Fibroblast of lung (primary cell): ENCODE results near the gene AFAP1. TPM values are rescaled to one million over a fixed set of nuclear protein-coding genes. Genes with fewer than 3 reads are reported as not detected.

Experiments
- DNase-seq, 2 donors: peaks; one replicate each; pipeline versions ENCODE4 v3.0.0 to v3.0.0-alpha.2; 2010; ENCODE audit warnings: low read depth in 2 of 2
- H2AFZ ChIP-seq: 2 replicates; pipeline ENCODE4 v1.5.1; 2012; ENCODE audit warnings: low read length, control low read depth, inconsistent platforms
- H3K27ac ChIP-seq: 2 replicates; pipeline ENCODE4 v1.5.1; 2011; ENCODE audit warnings: low read length, control low read depth; ENCODE audit not compliant: insufficient read depth
- H3K27me3 ChIP-seq: 2 replicates; pipeline ENCODE4 v1.5.1; 2011; ENCODE audit warnings: mild to moderate bottlenecking, low read length; ENCODE audit not compliant: control insufficient read depth, insufficient read depth
- H3K36me3 ChIP-seq: 2 replicates; pipeline ENCODE4 v1.5.1; 2011; ENCODE audit warnings: low read length; ENCODE audit not compliant: control insufficient read depth, insufficient read depth
- H3K4me1 ChIP-seq: 2 replicates; pipeline ENCODE4 v1.5.1; 2011; ENCODE audit warnings: low read length; ENCODE audit not compliant: control insufficient read depth, insufficient read depth; ENCODE audit errors: extremely low read depth
- H3K4me2 ChIP-seq: 2 replicates; pipeline ENCODE4 v1.5.1; 2011; ENCODE audit warnings: low read length, control low read depth; ENCODE audit not compliant: insufficient read depth; ENCODE audit errors: extremely low read depth
- H3K4me3 ChIP-seq, 4 experiments: fragments of 200-600 bp in 1 of 4; sonication (generic) in 1 of 4; replicated peaks in 1 of 4; 2 replicates each; pipeline ENCODE4 v1.5.1; 2011 to 2016; ENCODE audit warnings: low read length in 4 of 4, low read depth in 3 of 4, mild to moderate bottlenecking in 3 of 4, control low read depth in 2 of 4, inconsistent platforms in 1 of 4, mixed read lengths in 1 of 4; ENCODE audit not compliant: insufficient read depth in 1 of 4; ENCODE audit errors: control extremely low read depth in 1 of 4
- H3K79me2 ChIP-seq: 2 replicates; pipeline ENCODE4 v1.5.1; 2012; ENCODE audit warnings: mild to moderate bottlenecking, low read length, inconsistent platforms; ENCODE audit not compliant: control insufficient read depth, insufficient read depth
- H3K9ac ChIP-seq: 2 replicates; pipeline ENCODE4 v1.5.1; 2011; ENCODE audit warnings: mild to moderate bottlenecking, low read length, control low read depth; ENCODE audit not compliant: insufficient read depth
- H3K9me3 ChIP-seq: 2 replicates; pipeline ENCODE4 v1.5.1; 2012; ENCODE audit warnings: low read depth, low read length; ENCODE audit not compliant: control insufficient read depth, insufficient read depth
- H4K20me1 ChIP-seq: 2 replicates; pipeline ENCODE4 v1.5.1; 2011; ENCODE audit warnings: low read length; ENCODE audit not compliant: control insufficient read depth, insufficient read depth; ENCODE audit errors: extremely low read depth
- CTCF ChIP-seq, 2 donors: IDR thresholded peaks in 1 of 2; conservative IDR thresholded peaks in 1 of 2; 1 replicate in 1 of 2; 2 replicates in 1 of 2; pipeline ENCODE4 v1.5.1; 2011 to 2012; ENCODE audit warnings: low read length in 2 of 2, control low read depth in 1 of 2, inconsistent platforms in 1 of 2, low read depth in 1 of 2, mild to moderate bottlenecking in 1 of 2
- EZH2 ChIP-seq: IDR thresholded peaks from 2 replicates; pipeline ENCODE4 v1.5.1; 2012; ENCODE audit warnings: low read length, control low read depth, mild to moderate bottlenecking; ENCODE audit errors: missing control alignments
- polyA plus RNA-seq, 2 donors: library from polyadenylated mRNA; depleted of rRNA in 1 of 2; stranded (reverse) in 1 of 2; unstranded in 1 of 2; fragments of >200 nt; gene quantifications; 2 replicates each; pipeline ENCODE4 v1.2.1, GENCODE V29; 2011 to 2012; ENCODE audit warnings: missing spikeins in 1 of 2
- total RNA-seq: library from RNA; depleted of rRNA; stranded (reverse); fragments of >200 nt; gene quantifications from 2 replicates; pipeline ENCODE4 v1.2.1, GENCODE V29; 2014

The AFAP1 gene
- total and polyA plus RNA-seq, 2 donors (not counting 1 experiment from before 2014, with no cell fraction given) = 21.8 to 30.1 TPM

- Histone ChIP-seq H2AFZ (no peak overlapping the region), H3K9me3 (no peaks in the 10 kb centered on the region), H3K4me1 (no peaks in the 10 kb centered on the region), H3K27ac (no peak overlapping the region), H3K36me3 (no peaks in the 10 kb centered on the region), H3K27me3 (no peaks in the 10 kb centered on the region), H3K4me3 (no peak overlapping the region), H3K79me2 (no peaks in the 10 kb centered on the region), H4K20me1 (no peaks in the 10 kb centered on the region), H3K9ac (no peak overlapping the region), H3K4me2 (no peak overlapping the region)
- DNase-seq = no peak
- TF ChIP-seq EZH2 (no peak), CTCF (conservative IDR thresholded peaks at IDR 0.05 in 1 of 2, IDR thresholded peaks at IDR 0.05 in 1 of 2; ENCODE audit: low read depth in 1 of 2, low read length in 2 of 2) (no peak)
Measured at GRCh38 chr4:7731437-7731836, 208.2 kb downstream of the AFAP1 start.

- no peak overlapping the region for H3K4me3 ChIP-seq
- no peaks in the 10 kb centered on the region for H4K20me1 ChIP-seq
- TF ChIP-seq EZH2 = no peak
- TF ChIP-seq CTCF (conservative IDR thresholded peaks at IDR 0.05 in 1 of 2, IDR thresholded peaks at IDR 0.05 in 1 of 2; ENCODE audit: low read depth in 1 of 2, low read length in 2 of 2) = no peak
- H3K9me3 ChIP-seq = no peaks in the 10 kb centered on the region
- no peaks in the 10 kb centered on the region for H3K27me3 ChIP-seq
- DNase-seq = peak in 1 of 2 donors; percentile 15
- no peaks in the 10 kb centered on the region for H3K79me2 ChIP-seq
- H3K36me3 ChIP-seq = no peaks in the 10 kb centered on the region
- H3K27ac ChIP-seq = no peak overlapping the region
- no peaks in the 10 kb centered on the region for H3K4me1 ChIP-seq
- no peak overlapping the region for H3K4me2 ChIP-seq
- H3K9ac ChIP-seq = no peak overlapping the region
- H2AFZ ChIP-seq = no peak overlapping the region
Measured at GRCh38 chr4:7727749-7728148, 211.9 kb downstream of the AFAP1 start.

GRCh38 chr4:7726665-7727413 is 212.8 kb downstream of the AFAP1 start:
- H3K79me2 ChIP-seq = no peaks in the 10 kb centered on the region
- H3K9ac ChIP-seq = no peak overlapping the region
- no peaks in the 10 kb centered on the region for H3K27me3 ChIP-seq
- no peaks in the 10 kb centered on the region for H3K9me3 ChIP-seq
- H3K36me3 ChIP-seq = no peaks in the 10 kb centered on the region
- no peaks in the 10 kb centered on the region for H4K20me1 ChIP-seq
- TF ChIP-seq EZH2 (no peak), CTCF (conservative IDR thresholded peaks at IDR 0.05 in 1 of 2, IDR thresholded peaks at IDR 0.05 in 1 of 2; ENCODE audit: low read depth in 1 of 2, low read length in 2 of 2) (no peak)
- no peak for DNase-seq
- H2AFZ ChIP-seq = no peak overlapping the region
- no peak overlapping the region for H3K4me2 ChIP-seq
- H3K4me3 ChIP-seq = no peak overlapping the region
- H3K4me1 ChIP-seq = no peaks in the 10 kb centered on the region
- H3K27ac ChIP-seq = no peak overlapping the region
